ENCODE results near the gene VWCE. TPM values are rescaled to one million over a fixed set of nuclear protein-coding genes. Genes with fewer than 3 reads are reported as not detected.

Gene VWCE
- total RNA-seq, 1 donor from 2014 or later, result 20.0 TPM

DNA sequence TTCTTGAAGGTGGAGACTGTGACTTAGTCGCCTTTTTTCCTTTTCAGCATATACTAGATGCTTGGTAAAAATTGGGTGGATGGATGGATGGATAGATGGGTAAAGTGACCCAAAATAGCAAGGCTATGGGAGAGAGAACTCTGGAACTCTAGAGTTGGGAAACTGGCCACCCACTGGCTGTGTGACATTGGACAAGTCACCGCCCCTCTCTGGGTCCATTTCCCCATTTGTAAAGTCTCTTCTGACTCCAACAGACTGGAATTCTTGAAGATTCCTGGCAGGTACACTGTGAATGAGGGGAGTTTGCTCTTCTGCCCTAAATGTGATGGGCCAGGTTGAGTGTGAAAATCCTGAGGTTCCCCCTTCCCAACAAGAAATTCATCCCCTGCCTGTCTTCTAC, 45.9 kb upstream of the VWCE start:
- no peak for DNase-seq (ENCODE audit: extremely low spot score, unreplicated experiment)
- no peak for TF ChIP-seq CTCF (conservative IDR thresholded peaks at IDR 0.05)
- H3K9me3 Mint-ChIP-seq, result no peaks in the 10 kb centered on the region
- H3K4me3 Mint-ChIP-seq, result no peak overlapping the region
- no peaks in the 10 kb centered on the region for H3K27me3 Mint-ChIP-seq
- H3K4me1 Mint-ChIP-seq (ENCODE audit: unreplicated experiment), result peaks cover 13% of the 10 kb centered on the region
- no peak overlapping the region for H3K27ac Mint-ChIP-seq
- H3K36me3 Mint-ChIP-seq, result no peaks in the 10 kb centered on the region

DNA sequence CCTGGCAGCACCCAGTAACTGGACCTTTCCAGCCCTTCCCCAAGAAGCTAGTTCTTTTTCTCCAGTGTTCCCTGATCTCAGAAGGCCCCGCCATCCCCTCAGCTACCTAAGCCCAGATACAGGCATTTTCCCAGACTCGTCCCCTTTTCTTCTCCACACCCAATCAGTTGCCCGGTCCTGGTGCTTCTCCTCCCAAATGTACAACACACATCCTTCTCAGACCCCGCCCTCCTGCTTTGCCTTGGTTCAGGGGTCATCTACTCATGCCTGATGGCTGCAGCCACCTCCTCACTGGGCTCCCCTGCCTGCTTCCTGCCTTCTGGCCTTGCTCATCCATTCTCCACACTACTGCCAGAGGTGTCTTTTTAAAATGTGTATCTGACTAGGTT, 44.4 kb upstream of the VWCE start:
- no peak for DNase-seq (ENCODE audit: extremely low spot score, unreplicated experiment)
- no peaks in the 10 kb centered on the region for H3K27me3 Mint-ChIP-seq
- TF ChIP-seq CTCF (conservative IDR thresholded peaks at IDR 0.05), result no peak
- H3K36me3 Mint-ChIP-seq, result no peaks in the 10 kb centered on the region
- H3K4me3 Mint-ChIP-seq, result no peak overlapping the region
- no peaks in the 10 kb centered on the region for H3K9me3 Mint-ChIP-seq
- no peak overlapping the region for H3K27ac Mint-ChIP-seq
- peaks cover 15% of the 10 kb centered on the region for H3K4me1 Mint-ChIP-seq (ENCODE audit: unreplicated experiment)

DNA sequence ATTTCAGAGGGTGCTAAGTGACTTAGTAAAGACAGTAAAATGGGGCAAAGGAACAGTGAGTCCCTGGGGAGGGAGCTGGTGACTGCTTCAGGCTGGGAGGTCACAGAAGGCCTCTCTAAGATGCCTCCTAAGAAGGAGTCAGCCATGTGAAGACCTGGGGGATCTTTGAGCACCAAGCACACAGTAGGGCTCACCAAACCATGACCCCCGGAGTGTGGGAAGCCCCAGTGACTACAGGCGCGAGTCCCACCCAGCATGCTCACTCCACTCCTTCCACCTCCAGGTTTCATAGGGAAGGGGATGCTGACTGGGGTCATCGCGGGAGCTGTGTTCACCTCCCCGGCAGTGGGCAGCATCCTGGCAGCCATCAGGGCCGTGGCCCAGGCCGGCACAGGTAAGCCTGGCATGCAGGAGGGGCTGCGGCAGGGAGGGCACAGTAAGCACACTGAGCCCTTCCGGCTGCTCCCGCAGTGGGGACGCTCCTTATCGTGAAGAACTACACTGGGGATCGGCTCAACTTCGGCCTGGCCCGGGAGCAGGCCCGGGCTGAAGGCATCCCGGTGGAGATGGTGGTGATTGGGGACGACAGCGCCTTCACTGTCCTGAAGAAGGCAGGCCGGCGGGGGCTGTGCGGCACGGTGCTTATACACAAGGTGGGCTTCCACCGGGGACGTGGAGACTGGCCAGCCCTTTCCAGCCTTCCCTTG, 43.8 kb upstream of the VWCE start:
- Mint-ChIP-seq H3K27ac (no peak overlapping the region), H3K27me3 (no peaks in the 10 kb centered on the region), H3K4me1 (ENCODE audit: unreplicated experiment) (peaks cover 15% of the 10 kb centered on the region), H3K36me3 (no peaks in the 10 kb centered on the region), H3K9me3 (no peaks in the 10 kb centered on the region), H3K4me3 (no peak overlapping the region)
- DNase-seq (ENCODE audit: extremely low spot score, unreplicated experiment), result no peak
- no peak for TF ChIP-seq CTCF (conservative IDR thresholded peaks at IDR 0.05)

GRCh38 chr11:61337706-61338470, 42.8 kb upstream of the VWCE start:
- Mint-ChIP-seq H3K27ac (peak overlapping the region; percentile 39), H3K27me3 (no peaks in the 10 kb centered on the region), H3K9me3 (no peaks in the 10 kb centered on the region), H3K4me1 (ENCODE audit: unreplicated experiment) (peaks cover 20% of the 10 kb centered on the region), H3K4me3 (no peak overlapping the region), H3K36me3 (no peaks in the 10 kb centered on the region)
- DNase-seq (ENCODE audit: extremely low spot score, unreplicated experiment), result no peak
- no peak for TF ChIP-seq CTCF (conservative IDR thresholded peaks at IDR 0.05)

- peaks cover 7% of the 10 kb centered on the region for H3K36me3 Mint-ChIP-seq
- H3K4me3 Mint-ChIP-seq, result peak overlapping the region; percentile 47
- peak overlapping the region; percentile 84 for H3K27ac Mint-ChIP-seq
These were observed 41.2 kb upstream of the VWCE start for GRCh38 chr11:61336171-61336935.

More at GRCh38 chr11:61336171-61336935, 41.2 kb upstream of the VWCE start:
- Mint-ChIP-seq H3K4me1 (ENCODE audit: unreplicated experiment) (peaks cover 31% of the 10 kb centered on the region), H3K27me3 (no peaks in the 10 kb centered on the region), H3K9me3 (no peaks in the 10 kb centered on the region)
- peak; percentile 90 for DNase-seq (ENCODE audit: extremely low spot score, unreplicated experiment)
- TF ChIP-seq CTCF (conservative IDR thresholded peaks at IDR 0.05), result peak; percentile 96
